Smooth muscle cell of the brain vasculature (primary cell): ENCODE results near the gene LARGE2.
"Not testable (repeated sequence)": the region's sequence is repeated elsewhere in the genome, so short reads cannot be mapped to it uniquely, and the experiment has no call there.

ENCODE experiments used
- DNase-seq: peaks from one replicate; pipeline ENCODE4 v3.0.0-alpha.2; 2012; ENCODE audit warnings: low read depth, low spot score

LARGE2 gene

GRCh38 chr11:45895553-45896259 is 26.8 kb upstream of the LARGE2 start:
- DNase-seq: no peak

GRCh38 chr11:45896422-45896984 is 26.0 kb upstream of the LARGE2 start:
- no peak for DNase-seq

- DNase-seq: no peak
Observed at GRCh38 chr11:45897556-45897955, 24.9 kb upstream of the LARGE2 start.

- no peak for DNase-seq
Observed at GRCh38 chr11:45899086-45899447, 23.4 kb upstream of the LARGE2 start.

- DNase-seq: peak; percentile 52
Observed at GRCh38 chr11:45899448-45900174, 22.8 kb upstream of the LARGE2 start.

DNA sequence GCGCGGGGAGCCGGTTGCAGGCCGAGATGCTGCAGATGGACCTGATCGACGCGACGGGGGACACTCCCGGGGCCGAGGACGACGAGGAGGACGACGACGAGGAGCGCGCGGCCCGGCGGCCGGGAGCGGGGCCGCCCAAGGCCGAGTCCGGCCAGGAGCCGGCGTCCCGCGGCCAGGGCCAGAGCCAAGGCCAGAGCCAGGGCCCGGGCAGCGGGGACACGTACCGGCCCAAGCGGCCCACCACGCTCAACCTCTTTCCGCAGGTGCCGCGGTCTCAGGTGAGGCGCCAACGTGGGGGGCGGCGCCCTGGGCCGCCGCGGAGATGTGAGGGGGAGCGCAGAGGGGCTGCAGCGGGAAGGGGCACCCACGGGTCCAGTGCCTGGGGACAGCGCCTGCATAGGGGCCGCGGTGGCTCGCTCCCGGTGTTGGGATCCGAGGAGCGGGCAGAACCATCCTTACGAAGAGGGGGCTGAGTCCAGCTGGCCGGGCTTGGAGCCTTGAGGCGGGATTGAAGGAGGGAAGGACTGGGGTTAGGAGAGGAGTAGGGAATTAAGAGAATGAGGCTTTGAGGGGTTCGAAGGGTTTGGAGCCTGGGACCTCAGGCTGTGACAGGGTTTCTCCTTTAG is 22.2 kb upstream of the LARGE2 start:
- DNase-seq: not testable (repeated sequence)

DNA sequence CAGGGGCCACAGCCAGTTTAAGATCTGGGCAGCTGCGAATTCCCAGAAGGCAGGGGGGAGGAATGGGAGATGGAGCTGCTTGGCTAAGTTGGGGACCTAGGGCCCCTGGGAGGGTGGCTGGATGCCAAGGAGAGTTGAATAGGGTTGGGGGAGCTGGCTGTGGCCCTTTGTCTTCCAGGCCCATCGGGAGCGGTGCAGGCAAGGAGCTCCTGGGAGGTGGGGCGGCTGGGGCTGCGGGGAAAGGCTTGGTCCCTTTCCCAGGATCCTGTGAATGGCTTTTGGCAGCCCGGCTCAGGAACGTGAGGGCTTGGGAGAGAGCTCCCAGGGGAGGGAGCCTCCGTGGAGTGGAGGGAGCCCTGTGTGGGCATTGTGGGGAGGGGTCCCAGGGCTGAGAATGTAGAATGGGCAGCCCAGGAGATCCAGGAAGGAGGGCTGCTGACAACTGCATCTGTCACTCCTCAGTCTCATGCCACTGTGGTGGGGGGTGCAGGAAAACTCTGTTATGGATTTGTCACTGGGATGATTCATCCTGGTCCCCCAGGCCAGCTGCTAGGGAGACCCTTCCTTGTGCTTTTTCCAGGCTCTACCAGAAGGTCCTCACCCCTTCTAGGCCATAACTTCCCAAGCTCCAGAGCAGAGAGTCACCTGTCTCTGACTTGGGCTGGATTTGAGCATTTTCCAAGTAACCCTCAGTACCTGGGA is 21.4 kb upstream of the LARGE2 start:
- no peak for DNase-seq

DNA sequence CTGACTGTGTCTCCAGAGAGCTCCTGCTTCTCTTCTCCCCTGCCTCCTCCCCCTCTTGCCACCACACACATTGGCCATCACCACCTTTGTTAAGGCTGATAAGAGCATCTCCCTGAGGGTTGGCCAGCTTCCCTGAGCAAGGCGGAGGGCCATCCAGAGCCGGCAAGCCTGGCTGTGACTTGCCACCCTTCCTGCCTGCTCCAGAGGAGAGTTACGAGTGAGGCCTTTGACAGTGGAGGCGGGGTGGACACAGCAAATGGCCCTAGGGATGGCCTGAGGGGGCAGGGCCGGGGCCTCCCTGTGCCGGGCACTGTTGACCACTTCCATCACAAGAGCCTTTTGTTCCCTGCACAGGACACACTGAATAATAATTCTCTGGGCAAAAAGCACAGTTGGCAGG is 20.8 kb upstream of the LARGE2 start:
- DNase-seq: no peak

- no peak for DNase-seq
Observed at GRCh38 chr11:45902452-45903380, 19.7 kb upstream of the LARGE2 start.

DNA sequence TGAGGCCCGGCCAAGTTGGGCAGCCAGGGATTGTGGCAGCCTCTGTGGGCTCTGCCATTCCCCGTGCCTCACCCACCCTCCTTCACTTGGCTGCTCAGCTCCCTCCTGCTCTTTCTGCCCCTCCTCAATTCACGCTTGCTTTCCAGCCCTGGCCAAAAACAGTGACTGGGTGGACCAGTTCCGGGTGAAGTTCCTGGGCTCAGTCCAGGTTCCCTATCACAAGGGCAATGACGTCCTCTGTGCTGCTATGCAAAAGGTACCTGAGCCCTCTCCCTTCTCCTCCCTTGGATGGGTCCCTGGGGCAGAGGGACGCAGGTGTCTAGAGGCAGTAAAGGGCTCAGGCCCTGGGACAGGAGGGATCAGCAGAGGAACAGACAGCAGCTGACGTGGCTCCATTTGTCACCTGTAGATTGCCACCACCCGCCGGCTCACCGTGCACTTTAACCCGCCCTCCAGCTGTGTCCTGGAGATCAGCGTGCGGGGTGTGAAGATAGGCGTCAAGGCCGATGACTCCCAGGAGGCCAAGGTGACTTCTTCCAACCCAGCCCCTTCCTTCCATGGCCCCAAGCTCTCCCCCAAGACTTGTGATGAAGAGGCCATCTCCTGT is 18.0 kb upstream of the LARGE2 start:
- no peak for DNase-seq

DNA sequence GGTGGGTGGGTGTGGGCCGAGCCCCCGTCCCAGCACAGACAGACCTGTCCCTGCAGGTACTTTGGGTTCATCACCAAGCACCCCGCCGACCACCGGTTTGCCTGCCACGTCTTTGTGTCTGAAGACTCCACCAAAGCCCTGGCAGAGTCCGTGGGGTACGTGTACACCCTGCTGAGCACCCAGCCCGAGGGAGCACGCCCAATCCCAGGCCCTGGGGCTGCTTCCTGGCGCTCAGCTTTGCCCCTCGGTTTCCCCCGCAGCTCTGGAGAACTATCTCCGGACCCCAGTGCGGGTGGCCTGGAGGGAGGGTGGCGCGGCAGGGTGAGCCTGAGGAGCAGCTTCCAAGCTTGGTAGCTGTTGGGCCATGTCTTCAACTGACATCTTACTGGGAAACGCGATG is 17.4 kb upstream of the LARGE2 start:
- DNase-seq: no peak

GRCh38 chr11:45905576-45905975 is 16.9 kb upstream of the LARGE2 start:
- not testable (repeated sequence) for DNase-seq

GRCh38 chr11:45906096-45906682 is 16.3 kb upstream of the LARGE2 start:
- DNase-seq: no peak

DNA sequence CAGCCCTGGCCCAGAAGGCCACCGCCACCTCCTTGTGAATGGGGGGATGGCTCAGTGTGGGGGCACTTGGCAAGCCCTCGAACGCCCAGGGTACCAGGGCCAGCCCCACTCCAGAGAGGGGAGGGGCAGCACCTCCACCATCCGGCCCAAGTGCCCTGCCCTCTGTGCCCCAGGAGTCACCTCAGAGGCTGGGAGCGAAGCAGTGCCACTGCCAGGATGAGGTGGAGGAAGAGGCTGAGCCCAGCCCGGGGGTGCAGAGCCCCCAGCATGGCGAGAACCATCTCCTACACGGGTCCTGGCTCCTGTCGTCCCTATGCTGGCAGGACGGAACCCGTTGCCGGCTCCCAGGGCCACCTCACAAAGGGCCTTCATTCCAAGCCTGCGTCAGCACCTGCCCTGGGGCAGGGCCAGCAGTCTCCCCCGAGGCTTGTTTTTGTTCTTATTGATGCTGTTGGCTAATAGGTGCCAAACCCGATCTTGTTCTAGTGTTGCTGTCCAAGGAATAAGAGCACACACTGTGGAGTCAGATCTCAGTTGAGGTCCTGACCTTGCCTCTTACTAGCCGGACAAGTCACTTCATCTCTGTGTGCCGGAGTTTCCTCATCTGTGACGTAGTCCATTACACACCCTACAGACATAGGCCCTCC is 15.4 kb upstream of the LARGE2 start, which contains the start of gene FREY1:
TSS of gene FREY1 (minus strand) at position 307 of the 647 bp plus-strand sequence. CDS start at position 281, 26 bp downstream.
- DNase-seq: no peak

DNA sequence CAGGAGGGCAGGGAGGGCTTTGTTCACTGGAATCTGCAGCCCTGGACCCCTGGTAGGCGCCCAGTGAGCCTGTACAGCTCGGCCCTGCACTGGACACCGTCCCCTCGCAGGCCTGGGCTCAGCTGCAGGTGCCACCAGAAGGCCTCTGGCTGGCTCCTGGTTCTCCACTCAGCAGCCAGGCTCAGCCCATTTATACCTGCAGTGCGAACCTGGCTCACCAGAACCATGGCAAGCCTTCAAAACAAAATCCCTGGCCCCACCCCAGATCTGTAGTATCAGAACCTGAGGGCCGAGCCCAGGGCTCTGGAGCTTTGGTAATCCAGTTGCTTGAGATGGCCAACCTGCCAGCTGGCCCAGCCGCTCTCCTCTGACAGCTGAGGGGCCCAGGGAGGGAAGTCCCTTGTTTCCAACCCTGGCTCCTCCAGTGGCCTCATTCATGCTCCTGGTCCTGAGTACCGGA is 14.5 kb upstream of the LARGE2 start:
- no peak for DNase-seq

DNA sequence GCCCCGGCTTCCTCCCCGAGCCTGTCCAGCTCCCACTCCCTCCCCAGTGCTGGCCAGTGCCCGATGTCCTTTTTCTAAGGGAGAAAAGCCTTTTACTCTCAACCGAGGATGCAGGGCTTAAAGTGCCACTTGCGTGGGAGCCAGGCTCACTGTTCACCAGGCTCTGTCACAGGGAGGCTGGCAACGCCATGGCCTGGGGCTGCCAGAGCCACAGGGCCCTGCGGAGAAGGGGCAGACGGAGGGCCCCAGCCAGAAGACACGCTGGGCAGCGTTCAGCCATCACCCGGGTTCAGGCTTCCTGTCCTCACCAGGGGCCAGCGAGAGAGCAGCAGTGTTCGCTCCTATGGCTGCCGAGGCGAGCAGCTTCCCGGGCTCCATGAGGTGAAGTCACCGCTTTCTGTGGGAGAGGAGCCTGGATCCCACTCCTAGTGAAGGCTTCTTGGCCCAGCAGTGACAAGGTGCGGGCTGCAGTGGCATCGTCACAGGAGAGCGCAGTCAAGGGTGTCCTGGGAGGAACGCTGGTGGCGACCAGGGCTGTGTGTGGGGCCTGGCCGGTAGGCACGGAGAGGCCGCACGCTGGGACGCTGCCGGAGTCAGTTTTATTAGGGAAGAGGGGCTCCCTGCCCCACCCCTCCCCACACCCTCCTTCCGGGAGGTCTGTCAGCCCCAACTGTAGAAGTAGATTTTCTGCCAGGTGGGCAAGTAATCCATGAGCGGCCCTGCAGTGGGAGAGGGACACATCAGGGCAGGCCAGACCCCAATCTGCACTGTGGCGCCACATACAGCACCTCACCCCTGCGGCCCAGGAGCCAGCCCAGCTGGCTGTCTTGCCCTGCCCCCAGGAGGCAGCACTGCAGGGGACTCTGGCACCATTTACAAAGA is 12.6 kb upstream of the LARGE2 start:
- DNase-seq: no peak

DNA sequence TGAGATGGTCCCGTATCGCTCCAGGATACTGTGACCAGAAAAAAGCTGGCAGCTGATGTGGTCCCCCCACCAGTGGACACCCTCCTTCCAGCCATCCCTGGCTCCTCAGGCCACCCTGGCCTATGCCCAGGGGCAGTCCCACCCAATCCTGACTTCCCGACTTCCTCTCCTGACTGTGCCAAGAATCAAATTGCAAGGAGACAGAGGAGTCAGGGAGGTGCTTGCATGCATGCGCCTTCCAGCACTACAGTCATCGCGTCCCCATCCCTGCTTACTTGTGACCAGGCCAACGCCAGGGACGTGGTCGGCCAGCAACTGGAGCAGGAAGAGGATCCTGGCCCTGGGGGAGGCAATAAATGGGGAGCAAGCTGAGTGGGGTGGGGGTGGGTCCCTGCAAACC is 11.8 kb upstream of the LARGE2 start:
- no peak for DNase-seq

- DNase-seq: no peak
Observed at GRCh38 chr11:45913514-45913913, 8.9 kb upstream of the LARGE2 start.
